OCI-LY7 (cell line): ENCODE data around the gene PDZK1. TPM values are rescaled to one million over a fixed set of nuclear protein-coding genes. Genes with fewer than 3 reads are reported as not detected.
"Not testable (repeated sequence)": the region's sequence is repeated elsewhere in the genome, so short reads cannot be mapped to it uniquely, and the experiment has no call there.

Experiments
- BruUV-seq: library from RNA; stranded (reverse); fragments of 400-500 nt; replicated peaks from 2 replicates; lab custom pipeline; 2021; lab: Mats Ljungman, UMichigan
- CTCF ChIA-PET: fragments of 300-600 bp; sonication (Branson Sonifier 250); formaldehyde crosslinking; loops from one replicate; lab custom pipeline; 2022; ENCODE audit warnings: antibody characterized with exemption; ENCODE audit not compliant: unreplicated experiment; lab: Charles Lee
- POLR2A ChIA-PET: fragments of 300-600 bp; sonication (Branson Sonifier 250); formaldehyde crosslinking; loops from one replicate; lab custom pipeline; 2022; ENCODE audit warnings: antibody characterized with exemption; lab: Charles Lee
- DNase-seq: peaks from one replicate; pipeline ENCODE4 v3.0.0-alpha.2; 2015; ENCODE audit warnings: low spot score
- H2AFZ ChIP-seq: fragments of 200-600 bp; sonication (generic), shearing (Covaris generic); 2 replicates; pipeline ENCODE4 v1.6.1; 2014; ENCODE audit warnings: mild to moderate bottlenecking, antibody characterized with exemption, low read length, moderate library complexity
- H3K27ac ChIP-seq: fragments of 200-600 bp; sonication (generic); 2 replicates; pipeline ENCODE4 v1.5.1; 2014; ENCODE audit warnings: mixed run types, low read depth, mild to moderate bottlenecking, moderate library complexity, low read length, inconsistent platforms; ENCODE audit not compliant: poor library complexity, severe bottlenecking
- H3K36me3 ChIP-seq: fragments of 200-600 bp; sonication (generic); 2 replicates; pipeline ENCODE4 v1.6.1; 2014; ENCODE audit warnings: mild to moderate bottlenecking, antibody characterized with exemption, low read length, moderate library complexity, mixed read lengths; ENCODE audit not compliant: insufficient read depth
- H3K4me1 ChIP-seq: fragments of 200-600 bp; sonication (generic); 2 replicates; pipeline ENCODE4 v1.5.1; 2014; ENCODE audit warnings: mild to moderate bottlenecking, low read length; ENCODE audit not compliant: insufficient read depth, poor library complexity, severe bottlenecking
- H3K4me2 ChIP-seq: fragments of 200-600 bp; sonication (generic); 2 replicates; pipeline ENCODE4 v1.6.1; 2014; ENCODE audit warnings: mild to moderate bottlenecking, low read length
- H3K4me3 ChIP-seq: fragments of 200-600 bp; sonication (generic); 2 replicates; pipeline ENCODE4 v1.5.1; 2014; ENCODE audit warnings: mild to moderate bottlenecking, low read depth, low read length; ENCODE audit not compliant: poor library complexity, severe bottlenecking
- H3K79me2 ChIP-seq: fragments of 200-600 bp; sonication (generic); 2 replicates; pipeline ENCODE4 v1.6.1; 2016; ENCODE audit warnings: low read depth, mild to moderate bottlenecking, low read length, moderate library complexity, mixed read lengths; ENCODE audit not compliant: insufficient read depth
- H3K9me2 ChIP-seq: fragments of 200-600 bp; sonication (generic); 2 replicates; pipeline ENCODE4 v1.6.1; 2016; ENCODE audit warnings: mild to moderate bottlenecking, low read length, mixed read lengths; ENCODE audit not compliant: insufficient read depth
- H3K9me3 ChIP-seq: fragments of 200-600 bp; sonication (generic); 2 replicates; pipeline ENCODE4 v1.6.1; 2014; ENCODE audit warnings: mild to moderate bottlenecking, mixed run types, low read length, mixed read lengths
- H4K20me1 ChIP-seq: fragments of 200-600 bp; sonication (generic); 2 replicates; pipeline ENCODE4 v1.6.1; 2014; ENCODE audit warnings: mild to moderate bottlenecking, antibody characterized with exemption, low read length, moderate library complexity, mixed read lengths; ENCODE audit not compliant: insufficient read depth
- intact Hi-C: fragments of 100-400 bp; cut with micrococcal nuclease; formaldehyde crosslinking; loops from one replicate; pipeline ENCODE4 v1.10.0; 2022; ENCODE audit not compliant: unreplicated experiment
- total RNA-seq, 2 experiments: library from RNA; depleted of rRNA in 1 of 2; stranded (reverse); fragments of >200 nt in 1 of 2; shearing (Covaris generic) in 1 of 2; gene quantifications; 2 replicates each; pipeline ENCODE4 v1.2.3, GENCODE V29; 2014 to 2022

PDZK1 gene
- total RNA-seq, 2 experiments from 2014 or later = 0.23 TPM; not detected in 1

- CTCF ChIA-PET, intact Hi-C loops: not testable (repeated sequence)
Measured at GRCh38 chr1:145665015-145665414, 42.2 kb downstream of the PDZK1 start.

GRCh38 chr1:145662502-145662901 is 44.7 kb downstream of the PDZK1 start:
- not testable (repeated sequence) for H2AFZ ChIP-seq

More at GRCh38 chr1:145665015-145665414, 42.2 kb downstream of the PDZK1 start:
- POLR2A ChIA-PET, H3K27ac ChIP-seq, BruUV-seq, H3K4me1 ChIP-seq, DNase-seq, H4K20me1 ChIP-seq, H3K4me3 ChIP-seq, H3K4me2 ChIP-seq, H3K9me3 ChIP-seq, H3K9me2 ChIP-seq, H3K36me3 ChIP-seq, H2AFZ ChIP-seq, H3K79me2 ChIP-seq: not testable (repeated sequence)

DNA sequence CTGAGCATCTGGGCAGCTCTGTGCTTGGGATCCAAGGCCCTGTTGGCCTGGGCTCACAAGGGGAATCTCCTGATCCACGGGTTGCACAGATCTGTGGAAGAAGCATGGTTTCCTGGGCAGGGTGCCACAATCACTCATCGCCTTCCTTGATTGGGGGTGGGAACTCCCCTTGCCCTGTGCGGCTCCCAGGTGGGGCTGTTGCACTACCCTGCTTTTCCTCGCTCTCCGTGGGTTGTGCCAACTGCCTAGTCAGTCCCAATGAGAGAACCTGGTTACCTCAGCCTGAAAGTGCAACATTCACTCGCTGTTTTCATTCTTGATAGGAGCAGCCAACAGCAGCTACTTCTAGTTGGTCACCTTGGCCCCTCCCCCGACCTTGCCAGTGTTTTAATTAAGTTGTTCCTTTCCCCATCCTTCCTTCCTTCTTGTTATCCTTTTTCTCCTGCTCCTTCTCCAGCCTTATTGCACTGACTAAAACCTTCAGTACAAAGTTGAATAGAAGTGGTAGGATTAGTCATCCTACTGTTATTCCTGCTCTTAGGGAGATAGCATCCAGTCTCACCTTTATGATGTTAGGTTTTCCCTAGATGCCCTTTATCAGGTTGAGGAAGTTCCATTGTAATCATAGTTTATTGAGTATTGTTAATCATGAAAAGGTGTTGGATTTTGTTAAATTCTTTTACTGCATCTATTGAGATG is 50.8 kb downstream of the PDZK1 start:
- CTCF ChIA-PET, BruUV-seq, H3K9me2 ChIP-seq, H3K27ac ChIP-seq, H3K4me2 ChIP-seq, H3K9me3 ChIP-seq, POLR2A ChIA-PET, H3K79me2 ChIP-seq, H3K4me1 ChIP-seq, H3K4me3 ChIP-seq, H4K20me1 ChIP-seq, H3K36me3 ChIP-seq, DNase-seq, H2AFZ ChIP-seq, intact Hi-C loops: not testable (repeated sequence)

More at GRCh38 chr1:145662502-145662901, 44.7 kb downstream of the PDZK1 start:
- DNase-seq, H3K36me3 ChIP-seq, CTCF ChIA-PET, H3K9me2 ChIP-seq, H3K27ac ChIP-seq, H3K4me3 ChIP-seq, H3K9me3 ChIP-seq, POLR2A ChIA-PET, H3K4me1 ChIP-seq, H3K79me2 ChIP-seq, intact Hi-C loops, H4K20me1 ChIP-seq, H3K4me2 ChIP-seq, BruUV-seq: not testable (repeated sequence)

GRCh38 chr1:145643990-145644389 is 63.2 kb downstream of the PDZK1 start:
- H3K36me3 ChIP-seq, intact Hi-C loops, H3K4me1 ChIP-seq, H3K4me3 ChIP-seq, POLR2A ChIA-PET, H3K9me3 ChIP-seq, BruUV-seq, H3K79me2 ChIP-seq, H3K4me2 ChIP-seq, CTCF ChIA-PET, DNase-seq, H2AFZ ChIP-seq, H3K27ac ChIP-seq, H3K9me2 ChIP-seq, H4K20me1 ChIP-seq: not testable (repeated sequence)

- POLR2A ChIA-PET, H3K27ac ChIP-seq, H3K4me1 ChIP-seq, intact Hi-C loops, H3K9me3 ChIP-seq, H2AFZ ChIP-seq, H3K36me3 ChIP-seq, H3K9me2 ChIP-seq, BruUV-seq, H3K4me3 ChIP-seq, H3K4me2 ChIP-seq, H3K79me2 ChIP-seq, H4K20me1 ChIP-seq, CTCF ChIA-PET, DNase-seq: not testable (repeated sequence)
Measured at GRCh38 chr1:145641886-145642285, 65.3 kb downstream of the PDZK1 start.

- H3K9me3 ChIP-seq, BruUV-seq, H2AFZ ChIP-seq, H4K20me1 ChIP-seq, H3K79me2 ChIP-seq, CTCF ChIA-PET, intact Hi-C loops, H3K4me2 ChIP-seq, DNase-seq, H3K9me2 ChIP-seq, H3K4me1 ChIP-seq, H3K36me3 ChIP-seq, H3K27ac ChIP-seq, H3K4me3 ChIP-seq, POLR2A ChIA-PET: not testable (repeated sequence)
Measured at GRCh38 chr1:145636237-145636636, 70.9 kb downstream of the PDZK1 start.
